ENCODE data around the gene PRELID2.

- TF ChIP-seq CTCF (IDR thresholded peaks at IDR 0.05 in 8 of 11, conservative IDR thresholded peaks at IDR 0.05 in 3 of 11) (no peak), POLR2A (IDR thresholded peaks at IDR 0.05) (no peak), POLR2AphosphoS5 (IDR thresholded peaks at IDR 0.05) (no peak)
Observed at GRCh38 chr5:145768863-145769262, 66.3 kb downstream of the PRELID2 start.
